H9 (cell line): ENCODE data around the gene ENOX1. TPM values are rescaled to one million over a fixed set of nuclear protein-coding genes. Genes with fewer than 3 reads are reported as not detected.

ENCODE experiments used
- DNase-seq: peaks from one replicate; pipeline ENCODE4 v3.0.0-alpha.2; 2017
- H2AFZ ChIP-seq: one replicate; pipeline ENCODE4 v1.6.1; 2013; ENCODE audit warnings: mild to moderate bottlenecking, low read length, control low read depth, moderate library complexity
- H2AK5ac ChIP-seq: 2 replicates; pipeline ENCODE4 v1.6.1; 2013; ENCODE audit warnings: low read length, control low read depth, mixed read lengths; ENCODE audit not compliant: insufficient read length
- H2BK120ac ChIP-seq: one replicate; pipeline ENCODE4 v1.6.1; 2013; ENCODE audit warnings: low read depth, mild to moderate bottlenecking, low read length, control low read depth, inconsistent platforms; ENCODE audit not compliant: poor library complexity, severe bottlenecking
- H2BK12ac ChIP-seq: 2 replicates; pipeline ENCODE4 v1.6.1; 2013; ENCODE audit warnings: low read length, control low read depth, mixed read lengths, low read depth; ENCODE audit not compliant: insufficient read length
- H2BK15ac ChIP-seq: 2 replicates; pipeline ENCODE4 v1.6.1; 2013; ENCODE audit warnings: low read depth, low read length, control low read depth
- H2BK20ac ChIP-seq: one replicate; pipeline ENCODE4 v1.6.1; 2013; ENCODE audit warnings: low read depth, mild to moderate bottlenecking, low read length, control low read depth, inconsistent platforms; ENCODE audit not compliant: poor library complexity, severe bottlenecking
- H2BK5ac ChIP-seq: 2 replicates; pipeline ENCODE4 v1.6.1; 2013; ENCODE audit warnings: low read length, control low read depth, mixed read lengths; ENCODE audit not compliant: insufficient read length
- H3K14ac ChIP-seq: 2 replicates; pipeline ENCODE4 v1.6.1; 2013; ENCODE audit warnings: low read length, control low read depth; ENCODE audit not compliant: insufficient read depth
- H3K18ac ChIP-seq: 2 replicates; pipeline ENCODE4 v1.6.1; 2013; ENCODE audit warnings: low read depth, mild to moderate bottlenecking, mixed read lengths, low read length, control low read depth; ENCODE audit not compliant: insufficient read length
- H3K23ac ChIP-seq: 2 replicates; pipeline ENCODE4 v1.6.1; 2013; ENCODE audit warnings: low read length, control low read depth, mixed read lengths, low read depth; ENCODE audit not compliant: insufficient read length
- H3K23me2 ChIP-seq: 2 replicates; pipeline ENCODE4 v1.6.1; 2013; ENCODE audit warnings: low read depth, mild to moderate bottlenecking, mixed read lengths, low read length, control low read depth; ENCODE audit not compliant: insufficient read length, poor library complexity, severe bottlenecking
- H3K27ac ChIP-seq: 2 replicates; pipeline ENCODE4 v1.5.1; 2013; ENCODE audit warnings: low read length, control low read depth, mixed read lengths, low read depth; ENCODE audit not compliant: insufficient read length
- H3K27me3 ChIP-seq: 2 replicates; pipeline ENCODE4 v1.6.1; 2013; ENCODE audit warnings: low read length, control low read depth, inconsistent platforms; ENCODE audit not compliant: insufficient read depth
- H3K4ac ChIP-seq: 2 replicates; pipeline ENCODE4 v1.6.1; 2013; ENCODE audit warnings: low read depth, mild to moderate bottlenecking, control low read depth, inconsistent platforms, low read length, moderate library complexity
- H3K4me1 ChIP-seq: 2 replicates; pipeline ENCODE4 v1.6.1; 2013; ENCODE audit warnings: low read length, control low read depth, inconsistent platforms; ENCODE audit not compliant: insufficient read depth
- H3K4me2 ChIP-seq: 2 replicates; pipeline ENCODE4 v1.6.1; 2013; ENCODE audit warnings: low read length, control low read depth, mixed read lengths; ENCODE audit not compliant: insufficient read length, insufficient read depth
- H3K56ac ChIP-seq: 2 replicates; pipeline ENCODE4 v1.6.1; 2013; ENCODE audit warnings: low read depth, mild to moderate bottlenecking, mixed read lengths, low read length, control low read depth; ENCODE audit not compliant: insufficient read length
- H3K79me1 ChIP-seq: 2 replicates; pipeline ENCODE4 v1.6.1; 2013; ENCODE audit warnings: low read depth, mild to moderate bottlenecking, moderate library complexity, low read length, control low read depth, inconsistent platforms; ENCODE audit not compliant: insufficient read depth, poor library complexity, severe bottlenecking
- H3K79me2 ChIP-seq: 2 replicates; pipeline ENCODE4 v1.6.1; 2013; ENCODE audit warnings: low read length, control low read depth, inconsistent platforms; ENCODE audit not compliant: insufficient read depth
- H3K9ac ChIP-seq: 2 replicates; pipeline ENCODE4 v1.6.1; 2013; ENCODE audit warnings: low read length, control low read depth, mixed read lengths; ENCODE audit not compliant: insufficient read length; ENCODE audit errors: extremely low read depth
- H3K9me3 ChIP-seq: one replicate; pipeline ENCODE4 v1.6.1; 2013; ENCODE audit warnings: low read depth, low read length, inconsistent platforms; ENCODE audit not compliant: control insufficient read depth
- H3T11ph ChIP-seq: one replicate; pipeline ENCODE4 v1.6.1; 2013; ENCODE audit warnings: mild to moderate bottlenecking, low read length, control low read depth, inconsistent platforms
- H4K20me1 ChIP-seq: one replicate; pipeline ENCODE4 v1.6.1; 2013; ENCODE audit not compliant: control insufficient read depth, insufficient read length, insufficient read depth
- H4K5ac ChIP-seq: 2 replicates; pipeline ENCODE4 v1.6.1; 2013; ENCODE audit warnings: low read depth, mild to moderate bottlenecking, mixed read lengths, low read length, control low read depth; ENCODE audit not compliant: insufficient read length
- H4K8ac ChIP-seq: replicated peaks from 2 replicates; pipeline ENCODE4 v1.6.1; 2013; ENCODE audit warnings: low read length, control low read depth, mixed read lengths, low read depth; ENCODE audit not compliant: insufficient read length
- H4K91ac ChIP-seq: 2 replicates; pipeline ENCODE4 v1.6.1; 2013; ENCODE audit warnings: low read depth, mild to moderate bottlenecking, moderate library complexity, mixed read lengths, low read length, control low read depth; ENCODE audit not compliant: insufficient read length
- H3K27ac Mint-ChIP-seq, 3 experiments: 2 replicates in 2 of 3; 3 replicates in 1 of 3; pipeline ENCODE4 v1.8.0; 2020 to 2021; ENCODE audit warnings: mixed read lengths in 3 of 3, mild to moderate bottlenecking in 1 of 3, moderate library complexity in 1 of 3
- H3K27me3 Mint-ChIP-seq: 2 replicates; pipeline ENCODE4 v1.8.0; 2021; ENCODE audit warnings: low read depth, mild to moderate bottlenecking, moderate library complexity, mixed read lengths
- H3K36me3 Mint-ChIP-seq, 3 experiments: 2 replicates in 2 of 3; 3 replicates in 1 of 3; pipeline ENCODE4 v1.8.0; 2020 to 2021; ENCODE audit warnings: low read depth in 3 of 3, mixed read lengths in 3 of 3; ENCODE audit not compliant: insufficient read depth in 1 of 3
- H3K4me1 Mint-ChIP-seq, 2 experiments: 2 replicates each; pipeline ENCODE4 v1.8.0; 2020; ENCODE audit warnings: mixed read lengths in 2 of 2
- H3K4me3 Mint-ChIP-seq, 2 experiments: 2 replicates in 1 of 2; 3 replicates in 1 of 2; pipeline ENCODE4 v1.8.0; 2020 to 2021; ENCODE audit warnings: mild to moderate bottlenecking in 2 of 2, mixed read lengths in 2 of 2, moderate library complexity in 1 of 2
- H3K9me3 Mint-ChIP-seq, 2 experiments: 2 replicates in 1 of 2; 3 replicates in 1 of 2; pipeline ENCODE4 v1.8.0; 2020; ENCODE audit warnings: mild to moderate bottlenecking in 2 of 2, mixed read lengths in 2 of 2, moderate library complexity in 1 of 2
- WGBS: extraction: QIAGEN DNeasy Blood & Tissue Kit; methylation state at CpG from one replicate; pipeline ENCODE4 v1.1.7; 2013; ENCODE audit warnings: missing lambda C conversion rate, low lambda C conversion rate, mixed read lengths; ENCODE audit not compliant: insufficient read length; ENCODE audit errors: extremely low coverage; 5-methylcytosine and 5-hydroxymethylcytosine counted together
- total RNA-seq: library from RNA; stranded (reverse); gene quantifications from 2 replicates; pipeline ENCODE4 v1.2.1, GENCODE V29; 2021
- TF ChIP-seq, protein P1 (sequence below): fragments of 200-600 bp; sonication (generic); conservative IDR thresholded peaks from 3 replicates; pipeline ENCODE4 v1.8.0; 2021; ENCODE audit warnings: antibody characterized with exemption, mild to moderate bottlenecking

Gene ENOX1
- total RNA-seq, 1 experiment from 2014 or later: 0.24 TPM

DNA sequence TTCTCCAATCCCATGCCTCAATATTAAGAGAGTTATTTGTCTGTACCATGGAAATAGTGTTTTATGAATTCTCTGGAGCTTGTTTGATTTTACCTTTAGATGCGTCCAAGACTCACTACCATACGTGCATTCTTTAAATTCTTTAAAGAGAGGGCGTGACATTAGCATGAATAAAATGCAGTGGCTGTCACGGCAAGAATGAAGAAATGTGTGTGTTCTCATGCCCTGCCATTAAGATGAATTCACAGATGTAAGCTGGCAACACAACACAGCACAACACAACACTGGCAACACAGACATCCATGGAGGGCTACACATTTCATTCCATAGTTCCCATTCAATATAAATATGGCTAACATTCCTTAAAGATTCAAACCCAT is 213.4 kb downstream of the ENOX1 start:
- H2BK120ac ChIP-seq: no peak overlapping the region
- H4K91ac ChIP-seq: no peak overlapping the region
- no peak overlapping the region for H3K14ac ChIP-seq
- no peak overlapping the region for H2BK15ac ChIP-seq
- H2BK5ac ChIP-seq: no peak overlapping the region
- no peak overlapping the region for H2AFZ ChIP-seq
- no peak overlapping the region for H3K27ac ChIP-seq
- Mint-ChIP-seq H3K9me3 (no peaks in the 10 kb centered on the region), H3K27me3 (no peaks in the 10 kb centered on the region), H3K4me1 (peaks cover 18 to 20% of the 10 kb centered on the region in 2 experiments), H3K36me3 (no peaks in the 10 kb centered on the region), H3K4me3 (no peak overlapping the region), H3K27ac (no peak overlapping the region)
- H2BK20ac ChIP-seq: no peak overlapping the region
- no peaks in the 10 kb centered on the region for H4K20me1 ChIP-seq
- no peaks in the 10 kb centered on the region for H3K79me1 ChIP-seq
- H3K9me3 ChIP-seq: no peaks in the 10 kb centered on the region
- WGBS: no CpG with 5 or more reads among the region's 4 CpGs
- no peaks in the 10 kb centered on the region for H3K79me2 ChIP-seq
- DNase-seq: no peak
- H2AK5ac ChIP-seq: no peak overlapping the region
- H3K27me3 ChIP-seq: no peaks in the 10 kb centered on the region
- H3T11ph ChIP-seq: no peak overlapping the region
- H2BK12ac ChIP-seq: no peak overlapping the region
- no peak overlapping the region for H3K56ac ChIP-seq
- H3K23me2 ChIP-seq: no peaks in the 10 kb centered on the region
- no peak overlapping the region for H4K8ac ChIP-seq
- no peak overlapping the region for H3K4ac ChIP-seq
- H3K4me1 ChIP-seq: peaks cover 9% of the 10 kb centered on the region; the same call in 1 of the 2 replicates
- no peak overlapping the region for H3K23ac ChIP-seq
- TF ChIP-seq, protein P1, sequence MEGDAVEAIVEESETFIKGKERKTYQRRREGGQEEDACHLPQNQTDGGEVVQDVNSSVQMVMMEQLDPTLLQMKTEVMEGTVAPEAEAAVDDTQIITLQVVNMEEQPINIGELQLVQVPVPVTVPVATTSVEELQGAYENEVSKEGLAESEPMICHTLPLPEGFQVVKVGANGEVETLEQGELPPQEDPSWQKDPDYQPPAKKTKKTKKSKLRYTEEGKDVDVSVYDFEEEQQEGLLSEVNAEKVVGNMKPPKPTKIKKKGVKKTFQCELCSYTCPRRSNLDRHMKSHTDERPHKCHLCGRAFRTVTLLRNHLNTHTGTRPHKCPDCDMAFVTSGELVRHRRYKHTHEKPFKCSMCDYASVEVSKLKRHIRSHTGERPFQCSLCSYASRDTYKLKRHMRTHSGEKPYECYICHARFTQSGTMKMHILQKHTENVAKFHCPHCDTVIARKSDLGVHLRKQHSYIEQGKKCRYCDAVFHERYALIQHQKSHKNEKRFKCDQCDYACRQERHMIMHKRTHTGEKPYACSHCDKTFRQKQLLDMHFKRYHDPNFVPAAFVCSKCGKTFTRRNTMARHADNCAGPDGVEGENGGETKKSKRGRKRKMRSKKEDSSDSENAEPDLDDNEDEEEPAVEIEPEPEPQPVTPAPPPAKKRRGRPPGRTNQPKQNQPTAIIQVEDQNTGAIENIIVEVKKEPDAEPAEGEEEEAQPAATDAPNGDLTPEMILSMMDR: no peak
- no peak overlapping the region for H3K9ac ChIP-seq
- H3K18ac ChIP-seq: no peak overlapping the region
- H4K5ac ChIP-seq: no peak overlapping the region
- H3K4me2 ChIP-seq: no peak overlapping the region
